ENCODE results near the gene AK8. TPM values are rescaled to one million over a fixed set of nuclear protein-coding genes. Genes with fewer than 3 reads are reported as not detected.
A peak's percentile ranks its signal among the peaks of the same experiment; 100 is the strongest.

The AK8 gene
- polyA plus RNA-seq, 1 donor, result 2.6 TPM

- no peak overlapping the region for H3K4me3 ChIP-seq (ENCODE audit: low read length)
- peak; percentile 56 to 67 for DNase-seq
Measured at GRCh38 chr9:132798817-132799790, 79.0 kb downstream of the AK8 start.

GRCh38 chr9:132797861-132798659 lies 80.0 kb downstream of the AK8 start:
- Histone ChIP-seq H3K36me3 (ENCODE audit: control insufficient read depth, insufficient read depth, low read length) (no peaks in the 10 kb centered on the region), H3K4me1 (ENCODE audit: control insufficient read depth, insufficient read depth, low read length) (peaks cover 28% of the 10 kb centered on the region), H3K4me3 (ENCODE audit: low read length) (no peak overlapping the region), H3K9me3 (ENCODE audit: control insufficient read depth, low read depth, low read length) (no peaks in the 10 kb centered on the region), H3K27ac (ENCODE audit: low read length) (no peak overlapping the region), H3K27me3 (ENCODE audit: control insufficient read depth, insufficient read depth, low read length) (no peaks in the 10 kb centered on the region)
- no CpG with 5 or more reads among the region's 15 CpGs for WGBS (ENCODE audit: insufficient coverage, low lambda C conversion rate)
- DNase-seq, result no peak

More at GRCh38 chr9:132798817-132799790, 79.0 kb downstream of the AK8 start:
- H3K27ac ChIP-seq (ENCODE audit: low read length), result no peak overlapping the region
- peaks cover 22% of the 10 kb centered on the region for H3K4me1 ChIP-seq (ENCODE audit: control insufficient read depth, insufficient read depth, low read length)
- no CpG with 5 or more reads among the region's 27 CpGs for WGBS (ENCODE audit: insufficient coverage, low lambda C conversion rate)
- no peaks in the 10 kb centered on the region for H3K36me3 ChIP-seq (ENCODE audit: control insufficient read depth, insufficient read depth, low read length)
- H3K9me3 ChIP-seq (ENCODE audit: control insufficient read depth, low read depth, low read length), result no peaks in the 10 kb centered on the region
- H3K27me3 ChIP-seq (ENCODE audit: control insufficient read depth, insufficient read depth, low read length), result no peaks in the 10 kb centered on the region

- peaks cover 2% of the 10 kb centered on the region for H3K9me3 ChIP-seq (ENCODE audit: control insufficient read depth, low read depth, low read length)
- H3K36me3 ChIP-seq (ENCODE audit: control insufficient read depth, insufficient read depth, low read length), result no peaks in the 10 kb centered on the region
- WGBS (ENCODE audit: insufficient coverage, low lambda C conversion rate), result 100% methylated on average over 1 of the region's 16 CpGs
- H3K27ac ChIP-seq (ENCODE audit: low read length), result no peak overlapping the region
- H3K4me3 ChIP-seq (ENCODE audit: low read length), result no peak overlapping the region
- no peak for DNase-seq
- peaks cover 34% of the 10 kb centered on the region for H3K4me1 ChIP-seq (ENCODE audit: control insufficient read depth, insufficient read depth, low read length)
- H3K27me3 ChIP-seq (ENCODE audit: control insufficient read depth, insufficient read depth, low read length), result no peaks in the 10 kb centered on the region
Measured at GRCh38 chr9:132795511-132796303, 82.4 kb downstream of the AK8 start.

GRCh38 chr9:132794730-132795380 lies 83.2 kb downstream of the AK8 start:
- no peaks in the 10 kb centered on the region for H3K27me3 ChIP-seq (ENCODE audit: control insufficient read depth, insufficient read depth, low read length)
- H3K9me3 ChIP-seq (ENCODE audit: control insufficient read depth, low read depth, low read length), result peaks cover 2% of the 10 kb centered on the region
- H3K4me3 ChIP-seq (ENCODE audit: low read length), result no peak overlapping the region
- peaks cover 31% of the 10 kb centered on the region for H3K4me1 ChIP-seq (ENCODE audit: control insufficient read depth, insufficient read depth, low read length)
- peak; percentile 60 to 87 for DNase-seq
- H3K36me3 ChIP-seq (ENCODE audit: control insufficient read depth, insufficient read depth, low read length), result no peaks in the 10 kb centered on the region
- no CpG with 5 or more reads among the region's 13 CpGs for WGBS (ENCODE audit: insufficient coverage, low lambda C conversion rate)
- no peak overlapping the region for H3K27ac ChIP-seq (ENCODE audit: low read length)

GRCh38 chr9:132793606-132794580 lies 84.2 kb downstream of the AK8 start:
- WGBS (ENCODE audit: insufficient coverage, low lambda C conversion rate), result no CpG with 5 or more reads among the region's 16 CpGs
- Histone ChIP-seq H3K4me3 (ENCODE audit: low read length) (no peak overlapping the region), H3K36me3 (ENCODE audit: control insufficient read depth, insufficient read depth, low read length) (no peaks in the 10 kb centered on the region), H3K9me3 (ENCODE audit: control insufficient read depth, low read depth, low read length) (peaks cover 2% of the 10 kb centered on the region), H3K4me1 (ENCODE audit: control insufficient read depth, insufficient read depth, low read length) (peaks cover 23% of the 10 kb centered on the region), H3K27ac (ENCODE audit: low read length) (no peak overlapping the region), H3K27me3 (ENCODE audit: control insufficient read depth, insufficient read depth, low read length) (no peaks in the 10 kb centered on the region)
- peak; percentile 33 to 72 for DNase-seq

DNA sequence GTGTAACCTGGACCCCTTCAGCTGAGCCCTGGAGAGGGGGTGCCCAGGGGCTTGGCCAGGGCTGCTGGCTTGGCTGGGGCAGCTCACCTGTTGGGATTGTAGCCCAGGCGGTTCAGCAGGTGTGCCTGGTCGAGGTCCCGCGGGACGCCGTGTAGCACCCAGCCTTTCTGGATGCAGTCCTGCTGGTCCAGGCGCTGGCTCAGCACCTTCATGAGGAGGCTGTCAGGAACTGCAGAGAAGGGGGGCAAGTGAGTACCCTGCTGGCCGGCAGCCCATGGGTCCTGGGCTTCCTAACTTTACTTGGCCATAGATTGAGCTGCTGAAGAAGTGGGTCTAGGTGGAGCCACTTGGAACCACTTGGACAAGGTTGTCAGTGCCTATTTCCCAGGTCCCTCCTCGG lies 85.5 kb downstream of the AK8 start:
- no peak for DNase-seq
- H3K4me1 ChIP-seq (ENCODE audit: control insufficient read depth, insufficient read depth, low read length), result peaks cover 23% of the 10 kb centered on the region
- H3K27ac ChIP-seq (ENCODE audit: low read length), result no peak overlapping the region
- H3K4me3 ChIP-seq (ENCODE audit: low read length), result no peak overlapping the region
- no CpG with 5 or more reads among the region's 9 CpGs for WGBS (ENCODE audit: insufficient coverage, low lambda C conversion rate)
- peaks cover 2% of the 10 kb centered on the region for H3K9me3 ChIP-seq (ENCODE audit: control insufficient read depth, low read depth, low read length)
- no peaks in the 10 kb centered on the region for H3K27me3 ChIP-seq (ENCODE audit: control insufficient read depth, insufficient read depth, low read length)
- H3K36me3 ChIP-seq (ENCODE audit: control insufficient read depth, insufficient read depth, low read length), result no peaks in the 10 kb centered on the region

DNA sequence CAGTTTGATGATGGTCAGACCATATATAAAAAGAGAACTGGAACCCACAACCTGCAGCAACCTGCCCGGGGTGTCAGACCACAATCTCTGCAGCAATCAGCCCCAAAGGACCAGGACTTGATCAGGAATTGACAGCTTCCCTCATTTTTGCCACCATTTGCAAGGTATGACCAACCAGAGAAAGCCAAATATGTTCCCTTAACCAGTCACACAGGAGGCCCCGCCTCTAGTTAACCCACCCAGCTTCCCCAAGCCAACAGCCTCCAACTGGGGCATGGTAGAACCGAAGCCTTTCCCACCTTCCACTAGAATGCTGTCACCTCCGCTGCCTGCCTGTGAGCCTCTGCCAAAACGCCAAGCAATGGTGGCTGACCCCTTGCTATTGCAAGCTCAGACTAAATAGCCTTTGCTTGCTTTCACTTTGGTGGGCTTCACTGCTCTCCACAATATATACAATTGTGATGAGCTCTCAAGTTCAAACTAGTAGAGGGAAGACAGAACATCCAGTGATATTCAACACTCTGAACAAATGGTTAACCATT lies 86.3 kb downstream of the AK8 start:
- H3K36me3 ChIP-seq (ENCODE audit: control insufficient read depth, insufficient read depth, low read length), result no peaks in the 10 kb centered on the region
- WGBS (ENCODE audit: insufficient coverage, low lambda C conversion rate), result no CpG with 5 or more reads among the region's 5 CpGs
- peaks cover 23% of the 10 kb centered on the region for H3K4me1 ChIP-seq (ENCODE audit: control insufficient read depth, insufficient read depth, low read length)
- no peak overlapping the region for H3K27ac ChIP-seq (ENCODE audit: low read length)
- H3K4me3 ChIP-seq (ENCODE audit: low read length), result no peak overlapping the region
- H3K27me3 ChIP-seq (ENCODE audit: control insufficient read depth, insufficient read depth, low read length), result no peaks in the 10 kb centered on the region
- no peak for DNase-seq
- peaks cover 2% of the 10 kb centered on the region for H3K9me3 ChIP-seq (ENCODE audit: control insufficient read depth, low read depth, low read length)

- DNase-seq, result peak; percentile 57 to 87
- Histone ChIP-seq H3K4me1 (ENCODE audit: control insufficient read depth, insufficient read depth, low read length) (peaks cover 18% of the 10 kb centered on the region), H3K9me3 (ENCODE audit: control insufficient read depth, low read depth, low read length) (peaks cover 2% of the 10 kb centered on the region), H3K27me3 (ENCODE audit: control insufficient read depth, insufficient read depth, low read length) (no peaks in the 10 kb centered on the region), H3K4me3 (ENCODE audit: low read length) (no peak overlapping the region), H3K27ac (ENCODE audit: low read length) (peak overlapping the region; percentile 50), H3K36me3 (ENCODE audit: control insufficient read depth, insufficient read depth, low read length) (no peaks in the 10 kb centered on the region)
- 0% methylated on average over 1 of the region's 3 CpGs for whole genome bisulfite sequencing (ENCODE audit: insufficient coverage, low lambda C conversion rate)
Measured at GRCh38 chr9:132789719-132790118, 88.4 kb downstream of the AK8 start.

GRCh38 chr9:132788378-132788777 lies 89.7 kb downstream of the AK8 start:
- Histone ChIP-seq H3K27me3 (ENCODE audit: control insufficient read depth, insufficient read depth, low read length) (no peaks in the 10 kb centered on the region), H3K4me3 (ENCODE audit: low read length) (no peak overlapping the region), H3K36me3 (ENCODE audit: control insufficient read depth, insufficient read depth, low read length) (no peaks in the 10 kb centered on the region), H3K4me1 (ENCODE audit: control insufficient read depth, insufficient read depth, low read length) (peaks cover 6% of the 10 kb centered on the region), H3K27ac (ENCODE audit: low read length) (peak overlapping the region; percentile 31), H3K9me3 (ENCODE audit: control insufficient read depth, low read depth, low read length) (peaks cover 2% of the 10 kb centered on the region)
- no peak for DNase-seq
- 100% methylated on average over 1 of the region's 1 CpG for WGBS (ENCODE audit: insufficient coverage, low lambda C conversion rate)
